GM12878 (cell line): Measurements from ENCODE around the gene FAM114A2. TPM values are rescaled to one million over a fixed set of nuclear protein-coding genes. Genes with fewer than 3 reads are reported as not detected.
A peak's percentile ranks its signal among the peaks of the same experiment; 100 is the strongest.

Experiments
- ATAC-seq: fragments of 200-7000 bp; cut with Tn5 transposase; 3 replicates; pipeline ENCODE4 v1.9.1; 2020; ENCODE audit warnings: mild to moderate bottlenecking, moderate library complexity
- BruUV-seq: library from RNA; stranded (reverse); fragments of 400-500 nt; replicated peaks from 2 replicates; lab custom pipeline; 2021; lab: Mats Ljungman, UMichigan
- CTCF ChIA-PET: fragments of 300-600 bp; sonication (Branson Sonifier 250); formaldehyde crosslinking; extraction: SDS; loops from one replicate; lab custom pipeline; 2021; ENCODE audit warnings: inconsistent platforms; lab: Yijun Ruan, JAX
- POLR2A ChIA-PET: fragments of 350-600 bp; formaldehyde crosslinking; extraction: SDS; loops from one replicate; lab custom pipeline; 2021; ENCODE audit warnings: inconsistent platforms; lab: Charles Lee
- RAD21 ChIA-PET: fragments of 300-600 bp; sonication (Branson Sonifier 250); formaldehyde crosslinking; loops from one replicate; lab custom pipeline; 2023; ENCODE audit warnings: antibody characterized with exemption; ENCODE audit not compliant: unreplicated experiment; lab: Charles Lee
- SMC1A ChIA-PET: fragments of 300-600 bp; sonication (Branson Sonifier 250); formaldehyde crosslinking; loops from one replicate; lab custom pipeline; 2023; ENCODE audit not compliant: unreplicated experiment, uncharacterized antibody; lab: Charles Lee
- DNase-seq: peaks from one replicate; pipeline ENCODE4 v3.0.0-alpha.2; 2011; ENCODE audit warnings: low read depth, low spot score
- FAIRE-seq: peaks from 3 replicates; lab custom pipeline; 2011; peaks lifted over from hg19 to GRCh38; lab: Jason Lieb, UNC
- H2AFZ ChIP-seq: 2 replicates; pipeline ENCODE4 v1.6.0; 2011; ENCODE audit warnings: low read depth, low read length, control low read depth; ENCODE audit not compliant: control insufficient read depth
- H3K27ac ChIP-seq: 2 replicates; pipeline ENCODE4 v1.5.1; 2011; ENCODE audit warnings: control low read depth; ENCODE audit not compliant: control insufficient read depth, insufficient read depth
- H3K27me3 ChIP-seq, 2 experiments: replicated peaks in 1 of 2; 2 replicates each; pipeline versions ENCODE4 v1.6.0 to v1.6.1; 2011; ENCODE audit warnings: low read length in 1 of 2; ENCODE audit not compliant: control insufficient read depth in 2 of 2, insufficient read depth in 2 of 2
- H3K36me3 ChIP-seq, 2 experiments: 2 replicates each; pipeline ENCODE4 v1.5.1; 2011; ENCODE audit warnings: low read length in 1 of 2; ENCODE audit not compliant: control insufficient read depth in 2 of 2, insufficient read depth in 2 of 2
- H3K4me1 ChIP-seq: 2 replicates; pipeline ENCODE4 v1.6.1; 2011; ENCODE audit warnings: mild to moderate bottlenecking, low read length, moderate library complexity, mixed read lengths; ENCODE audit not compliant: control insufficient read depth, insufficient read depth
- H3K4me2 ChIP-seq: 2 replicates; pipeline ENCODE4 v1.6.0; 2011; ENCODE audit warnings: control low read depth; ENCODE audit not compliant: control insufficient read depth, insufficient read depth
- H3K4me3 ChIP-seq: fragments of 200-600 bp; sonication (generic); 2 replicates; pipeline ENCODE4 v1.5.1; 2016
- H3K79me2 ChIP-seq: 2 replicates; pipeline ENCODE4 v1.6.0; 2011; ENCODE audit warnings: low read length; ENCODE audit not compliant: control insufficient read depth, insufficient read depth
- H3K9ac ChIP-seq: 2 replicates; pipeline ENCODE4 v1.8.0; 2011; ENCODE audit warnings: low read length, control low read depth, mixed read lengths; ENCODE audit not compliant: control insufficient read depth, insufficient read depth
- H3K9me3 ChIP-seq: replicated peaks from 3 replicates; pipeline ENCODE4 v1.5.1; 2011; ENCODE audit warnings: mild to moderate bottlenecking, low read length; ENCODE audit not compliant: control insufficient read depth, insufficient read depth
- H4K20me1 ChIP-seq: 2 replicates; pipeline ENCODE4 v1.6.0; 2011; ENCODE audit not compliant: control insufficient read depth, insufficient read depth
- CBX5 ChIP-seq: sonication (generic); IDR thresholded peaks from 2 replicates; pipeline ENCODE4 v1.6.1; 2016; ENCODE audit warnings: low read depth, moderate library complexity, mild to moderate bottlenecking, inconsistent platforms
- NBN ChIP-seq: fragments of 450-650 bp; IDR thresholded peaks from 2 replicates; pipeline ENCODE4 v1.6.1; 2016
- RAD21 ChIP-seq: IDR thresholded peaks from 2 replicates; pipeline ENCODE4 v1.6.1; 2011; ENCODE audit warnings: mild to moderate bottlenecking, low read depth, low read length, moderate library complexity; ENCODE audit not compliant: insufficient read depth
- RAD51 ChIP-seq: fragments of 450-650 bp; IDR thresholded peaks from 2 replicates; pipeline ENCODE4 v1.6.1; 2016; ENCODE audit warnings: moderate library complexity, mild to moderate bottlenecking, inconsistent platforms
- RUNX3 ChIP-seq: IDR thresholded peaks from 2 replicates; pipeline ENCODE4 v1.6.1; 2012; ENCODE audit warnings: low read length, inconsistent platforms
- SREBF1 ChIP-seq: IDR thresholded peaks from 2 replicates; pipeline ENCODE4 v1.6.1; 2012; ENCODE audit warnings: mild to moderate bottlenecking, low read length
- TCF3 ChIP-seq: IDR thresholded peaks from 2 replicates; pipeline ENCODE4 v1.6.1; 2012; ENCODE audit warnings: low read depth, mild to moderate bottlenecking, low read length, borderline replicate concordance; ENCODE audit not compliant: insufficient read depth
- ZBTB33 ChIP-seq: fragments of 450-650 bp; IDR thresholded peaks from 2 replicates; pipeline ENCODE4 v1.6.1; 2017; ENCODE audit warnings: mild to moderate bottlenecking
- WGBS: methylation state at CpG from one replicate; pipeline ENCODE4 v1.1.6; 2016; ENCODE audit warnings: low lambda C conversion rate; ENCODE audit not compliant: insufficient replicate concordance, insufficient coverage; ENCODE audit errors: missing lambda C conversion rate; 5-methylcytosine and 5-hydroxymethylcytosine counted together
- in situ Hi-C: fragments of 300-500 bp; cut with MboI; formaldehyde crosslinking; loops from 9 replicates; pipeline ENCODE4 v1.14.3; 2018; ENCODE audit warnings: mixed read lengths
- intact Hi-C: fragments of 100-400 bp; cut with micrococcal nuclease; formaldehyde crosslinking; loops from one replicate; pipeline ENCODE4 v1.14.2; 2022; ENCODE audit not compliant: unreplicated experiment
- polyA plus RNA-seq, 11 experiments: library from polyadenylated mRNA; depleted of rRNA in 4 of 11; unstranded in 6 of 11; stranded (reverse) in 5 of 11; fragments of >200 nt; fragmentation: Nextera tagmentation in 4 of 11; fragmentation: Illumina TruSeq in 1 of 11; extraction: Ambion mirVana in 4 of 11; extraction: Trizol in 1 of 11; gene quantifications; 1 replicate in 1 of 11; 2 replicates in 10 of 11; pipeline versions ENCODE4 v1.2.1 to v1.2.3, GENCODE V29; 2011 to 2016; ENCODE audit warnings: inconsistent platforms in 2 of 11, missing spikeins in 2 of 11, low read depth in 1 of 11
- total RNA-seq, 4 experiments: library from RNA; depleted of rRNA in 3 of 4; stranded (reverse); fragments of >200 nt in 3 of 4; fragmentation: Illumina TruSeq in 1 of 4; extraction: Trizol in 1 of 4; gene quantifications; 2 replicates each; pipeline versions ENCODE4 v1.2.1 to v1.2.3, GENCODE V29; 2013 to 2021

FAM114A2 gene
- total and polyA plus RNA-seq, 10 of the 15 experiments (the other 5 are each of a cell fraction or from before 2014, with no cell fraction given): 16.8 to 32.8 (median 24.3) TPM

GRCh38 chr5:154047324-154047723 is 8.6 kb upstream of the FAM114A2 start:
- in situ Hi-C loops (no loop called here), intact Hi-C loops (no loop called here)
- peak overlapping the region; percentile 24 for H3K4me2 ChIP-seq
- H3K79me2 ChIP-seq: peaks cover 10% of the 10 kb centered on the region
- H3K27me3 ChIP-seq: no peaks in the 10 kb centered on the region
- H3K36me3 ChIP-seq: peaks cover 0 to 5% of the 10 kb centered on the region in 2 experiments; a peak in 1 of 4 replicates
- H2AFZ ChIP-seq: no peak overlapping the region
- FAIRE-seq (no peak), ATAC-seq (peak; percentile 59), DNase-seq (no peak)
- ChIA-PET POLR2A (interaction anchor here (0.6 to 1.0 kb wide), 2 partner anchors 9 to 588 kb away, joined by 3 to 4 read pairs; partner anchors contain the start of genes FAM114A2 and MFAP3), SMC1A (interaction anchor here (0.6 to 0.9 kb wide), 2 partner anchors 25 to 208 kb away, joined by 3 read pairs; no protein-coding TSS in a partner anchor), CTCF (interaction anchor here (1.5 kb wide), 1 partner anchor 25 kb away, joined by 5 read pairs; no protein-coding TSS in a partner anchor), RAD21 (no interaction called here)
- TF ChIP-seq RUNX3: 0 out of 2 replicates have a peak, but pooled peaks have one; percentile 6
- TF ChIP-seq RAD51: no peak
- H3K4me1 ChIP-seq: peaks cover 3% of the 10 kb centered on the region; the same call in 1 of the 2 replicates
- H3K4me3 ChIP-seq: peak overlapping the region; percentile 8; the same call in 1 of the 2 replicates
- BruUV-seq: no TSS peak
- H3K9me3 ChIP-seq: no peaks in the 10 kb centered on the region
- H4K20me1 ChIP-seq: peaks cover 4% of the 10 kb centered on the region; the same call in 1 of the 2 replicates
- WGBS: 47% methylated on average over 3 of the region's 3 CpGs
- no peak overlapping the region for H3K9ac ChIP-seq
- no peak overlapping the region; the same call in 1 of the 2 replicates for H3K27ac ChIP-seq

GRCh38 chr5:154046486-154046885 is 7.8 kb upstream of the FAM114A2 start:
- Histone ChIP-seq H3K9ac (no peak overlapping the region), H3K4me3 (no peak overlapping the region), H2AFZ (no peak overlapping the region), H3K36me3 (peaks cover 0 to 5% of the 10 kb centered on the region in 2 experiments; a peak in 1 of 4 replicates), H3K4me1 (peaks cover 3% of the 10 kb centered on the region; the same call in 1 of the 2 replicates), H3K79me2 (peaks cover 14% of the 10 kb centered on the region), H3K4me2 (no peak overlapping the region), H3K9me3 (no peaks in the 10 kb centered on the region), H4K20me1 (peaks cover 4% of the 10 kb centered on the region; the same call in 1 of the 2 replicates), H3K27ac (no peak overlapping the region), H3K27me3 (no peaks in the 10 kb centered on the region)
- ChIA-PET SMC1A (interaction anchor here (0.7 to 1.5 kb wide), 4 partner anchors 10 to 71 kb away, joined by 3 to 4 read pairs (median 3); no protein-coding TSS in a partner anchor), RAD21 (no interaction called here), CTCF (interaction anchor here (0.6 to 1.5 kb wide), 3 partner anchors 26 to 71 kb away, joined by 3 to 6 read pairs (median 5); no protein-coding TSS in a partner anchor), POLR2A (interaction anchor here (0.8 kb wide), 1 partner anchor 10 kb away, joined by 3 read pairs; no protein-coding TSS in a partner anchor)
- DNase-seq: no peak
- in situ Hi-C loops: no loop called here
- WGBS: 90% methylated on average over 7 of the region's 7 CpGs
- ATAC-seq: no peak
- FAIRE-seq: no peak
- intact Hi-C loops: no loop called here
- TF ChIP-seq ZBTB33: no peak
- TF ChIP-seq SREBF1: no peak
- no peak for TF ChIP-seq CBX5
- TF ChIP-seq RAD21: no peak
- TF ChIP-seq TCF3: no peak
- no peak for TF ChIP-seq NBN
- BruUV-seq: no TSS peak
